Measurements from ENCODE around the gene FBXL7.

The FBXL7 gene

GRCh38 chr5:15785531-15785981 is 285.6 kb downstream of the FBXL7 start:
- no peaks in the 10 kb centered on the region for H3K9me3 ChIP-seq (ENCODE audit: insufficient read depth, low read length, severe bottlenecking)
- no peaks in the 10 kb centered on the region for H3K27me3 ChIP-seq (ENCODE audit: insufficient read depth, low read length, poor library complexity)
- ATAC-seq (ENCODE audit: insufficient read depth, low read depth) (no peak), DNase-seq (no peak)
- no peaks in the 10 kb centered on the region for H3K79me2 ChIP-seq (ENCODE audit: insufficient read depth, low read length)
- no peak overlapping the region for H3K4me3 ChIP-seq (ENCODE audit: low read depth in 1 of 2, low read length in 2 of 2)
- no peak overlapping the region for H3K9ac ChIP-seq (ENCODE audit: low read depth, low read length)
- H3K4me1 ChIP-seq (ENCODE audit: insufficient read depth, low read length), result no peaks in the 10 kb centered on the region
- H2AFZ ChIP-seq (ENCODE audit: low read depth, low read length), result no peak overlapping the region
- H3K36me3 ChIP-seq (ENCODE audit: insufficient read depth, low read length), result no peaks in the 10 kb centered on the region
- H3K4me2 ChIP-seq (ENCODE audit: insufficient read depth, low read length), result no peak overlapping the region
- TF ChIP-seq EZH2 (IDR thresholded peaks at IDR 0.05; ENCODE audit: borderline replicate concordance, low read depth, low read length, severe bottlenecking), result no peak
- H3K27ac ChIP-seq (ENCODE audit: low read length), result no peak overlapping the region
- peaks cover 2% of the 10 kb centered on the region; the same call in 1 of the 2 replicates for H4K20me1 ChIP-seq (ENCODE audit: insufficient read depth, low read length)

GRCh38 chr5:15786326-15786725 is 286.3 kb downstream of the FBXL7 start:
- Histone ChIP-seq H3K4me1 (ENCODE audit: insufficient read depth, low read length) (no peaks in the 10 kb centered on the region), H3K79me2 (ENCODE audit: insufficient read depth, low read length) (no peaks in the 10 kb centered on the region), H2AFZ (ENCODE audit: low read depth, low read length) (no peak overlapping the region), H3K4me2 (ENCODE audit: insufficient read depth, low read length) (no peak overlapping the region), H3K27ac (ENCODE audit: low read length) (no peak overlapping the region), H3K9me3 (ENCODE audit: insufficient read depth, low read length, severe bottlenecking) (no peaks in the 10 kb centered on the region), H3K27me3 (ENCODE audit: insufficient read depth, low read length, poor library complexity) (no peaks in the 10 kb centered on the region), H3K4me3 (ENCODE audit: low read depth in 1 of 2, low read length in 2 of 2) (no peak overlapping the region), H3K9ac (ENCODE audit: low read depth, low read length) (no peak overlapping the region), H3K36me3 (ENCODE audit: insufficient read depth, low read length) (no peaks in the 10 kb centered on the region), H4K20me1 (ENCODE audit: insufficient read depth, low read length) (peaks cover 2% of the 10 kb centered on the region; the same call in 1 of the 2 replicates)
- ATAC-seq (ENCODE audit: insufficient read depth, low read depth) (no peak), DNase-seq (no peak)
- TF ChIP-seq EZH2 (IDR thresholded peaks at IDR 0.05; ENCODE audit: borderline replicate concordance, low read depth, low read length, severe bottlenecking) (no peak), CTCF (IDR thresholded peaks at IDR 0.05; ENCODE audit: borderline replicate concordance, extremely low read depth, low read length, poor library complexity, severe bottlenecking) (no peak)

GRCh38 chr5:15786884-15787283 is 286.9 kb downstream of the FBXL7 start:
- no peak overlapping the region for H3K27ac ChIP-seq (ENCODE audit: low read length)
- no peak overlapping the region for H3K9ac ChIP-seq (ENCODE audit: low read depth, low read length)
- TF ChIP-seq CTCF (IDR thresholded peaks at IDR 0.05; ENCODE audit: borderline replicate concordance, extremely low read depth, low read length, poor library complexity, severe bottlenecking) (no peak), EZH2 (IDR thresholded peaks at IDR 0.05; ENCODE audit: borderline replicate concordance, low read depth, low read length, severe bottlenecking) (no peak)
- H3K4me1 ChIP-seq (ENCODE audit: insufficient read depth, low read length), result no peaks in the 10 kb centered on the region
- DNase-seq, result no peak
- no peak overlapping the region for H2AFZ ChIP-seq (ENCODE audit: low read depth, low read length)
- H3K4me2 ChIP-seq (ENCODE audit: insufficient read depth, low read length), result no peak overlapping the region
- peaks cover 2% of the 10 kb centered on the region; the same call in 1 of the 2 replicates for H4K20me1 ChIP-seq (ENCODE audit: insufficient read depth, low read length)
- H3K27me3 ChIP-seq (ENCODE audit: insufficient read depth, low read length, poor library complexity), result no peaks in the 10 kb centered on the region
- no peak overlapping the region for H3K4me3 ChIP-seq (ENCODE audit: low read depth in 1 of 2, low read length in 2 of 2)
- no peaks in the 10 kb centered on the region for H3K79me2 ChIP-seq (ENCODE audit: insufficient read depth, low read length)
- H3K36me3 ChIP-seq (ENCODE audit: insufficient read depth, low read length), result no peaks in the 10 kb centered on the region
- no peak for ATAC-seq (ENCODE audit: insufficient read depth, low read depth)
- H3K9me3 ChIP-seq (ENCODE audit: insufficient read depth, low read length, severe bottlenecking), result no peaks in the 10 kb centered on the region

- DNase-seq (no peak), ATAC-seq (ENCODE audit: insufficient read depth, low read depth) (no peak)
- no peaks in the 10 kb centered on the region for H3K79me2 ChIP-seq (ENCODE audit: insufficient read depth, low read length)
- TF ChIP-seq EZH2 (IDR thresholded peaks at IDR 0.05; ENCODE audit: borderline replicate concordance, low read depth, low read length, severe bottlenecking) (no peak), CTCF (IDR thresholded peaks at IDR 0.05; ENCODE audit: borderline replicate concordance, extremely low read depth, low read length, poor library complexity, severe bottlenecking) (no peak)
- no peak overlapping the region for H3K4me3 ChIP-seq (ENCODE audit: low read depth in 1 of 2, low read length in 2 of 2)
- H3K27ac ChIP-seq (ENCODE audit: low read length), result no peak overlapping the region
- no peaks in the 10 kb centered on the region for H3K9me3 ChIP-seq (ENCODE audit: insufficient read depth, low read length, severe bottlenecking)
- H3K4me2 ChIP-seq (ENCODE audit: insufficient read depth, low read length), result no peak overlapping the region
- H3K36me3 ChIP-seq (ENCODE audit: insufficient read depth, low read length), result no peaks in the 10 kb centered on the region
- H3K27me3 ChIP-seq (ENCODE audit: insufficient read depth, low read length, poor library complexity), result no peaks in the 10 kb centered on the region
- no peaks in the 10 kb centered on the region for H3K4me1 ChIP-seq (ENCODE audit: insufficient read depth, low read length)
- H2AFZ ChIP-seq (ENCODE audit: low read depth, low read length), result no peak overlapping the region
- H4K20me1 ChIP-seq (ENCODE audit: insufficient read depth, low read length), result peaks cover 2% of the 10 kb centered on the region; the same call in 1 of the 2 replicates
- no peak overlapping the region for H3K9ac ChIP-seq (ENCODE audit: low read depth, low read length)
Measured at GRCh38 chr5:15787681-15788080, 287.7 kb downstream of the FBXL7 start.

All from DND-41 (cell line).